Ascending aorta (tissue), 2 donors: ENCODE results near the gene VWA3A. TPM values are rescaled to one million over a fixed set of nuclear protein-coding genes. Genes with fewer than 3 reads are reported as not detected.
"Not testable (repeated sequence)": the region's sequence is repeated elsewhere in the genome, so short reads cannot be mapped to it uniquely, and the experiment has no call there.

Source experiments
- DNase-seq, 2 donors: peaks; one replicate each; pipeline ENCODE4 v3.0.0-alpha.2; 2019; ENCODE audit warnings: low spot score in 2 of 2
- H3K27ac ChIP-seq, 2 donors: fragments of 200-600 bp; sonication (generic); one replicate each; pipeline ENCODE4 v1.5.1; 2016 to 2017; ENCODE audit warnings: mild to moderate bottlenecking in 1 of 2
- H3K27me3 ChIP-seq: fragments of 200-600 bp; sonication (generic); one replicate; pipeline ENCODE4 v1.5.1; 2017
- H3K36me3 ChIP-seq, 2 donors: fragments of 200-600 bp; sonication (generic); one replicate each; pipeline ENCODE4 v1.5.1; 2016
- H3K4me1 ChIP-seq, 2 donors: fragments of 200-600 bp; sonication (generic); one replicate each; pipeline ENCODE4 v1.5.1; 2016 to 2017; ENCODE audit warnings: mild to moderate bottlenecking in 1 of 2
- H3K4me3 ChIP-seq, 2 donors: fragments of 200-600 bp; sonication (generic); one replicate each; pipeline ENCODE4 v1.5.1; 2016 to 2017; ENCODE audit warnings: mild to moderate bottlenecking in 1 of 2
- H3K9me3 ChIP-seq, 2 donors: fragments of 200-600 bp; sonication (generic); one replicate each; pipeline ENCODE4 v1.5.1; 2016
- CTCF ChIP-seq, 3 experiments: fragments of 200-600 bp in 2 of 3; fragments of 450-650 bp in 1 of 3; sonication (generic) in 2 of 3; IDR thresholded peaks; one replicate each; pipeline ENCODE4 v1.5.1; 2016 to 2019; ENCODE audit warnings: antibody characterized with exemption in 3 of 3, mild to moderate bottlenecking in 1 of 3, moderate library complexity in 1 of 3
- intact Hi-C: fragments of 100-400 bp; cut with DNase I; formaldehyde crosslinking; loops from one replicate; pipeline ENCODE4 v1.15.1; 2023
- total RNA-seq: library from RNA; depleted of rRNA; stranded (reverse); fragments of >200 nt; gene quantifications from one replicate; pipeline ENCODE4 v1.1.0, GENCODE V29; 2016

VWA3A gene
- total RNA-seq, 1 donor from 2014 or later: not detected

GRCh38 chr16:22162656-22163009, 70.3 kb downstream of the VWA3A start:
- Histone ChIP-seq H3K27me3 (no peaks in the 10 kb centered on the region), H3K4me3 (peak overlapping the region; percentile 16 to 31)
- TF ChIP-seq CTCF (IDR thresholded peaks at IDR 0.05): no peak

GRCh38 chr16:22163806-22164205, 71.5 kb downstream of the VWA3A start:
- Histone ChIP-seq H3K9me3 (no peaks in the 10 kb centered on the region), H3K36me3 (no peaks in the 10 kb centered on the region), H3K4me3 (no peak overlapping the region), H3K27me3 (no peaks in the 10 kb centered on the region), H3K27ac (no peak overlapping the region), H3K4me1 (no peaks in the 10 kb centered on the region)
- intact Hi-C loops: no loop called here
- TF ChIP-seq CTCF (IDR thresholded peaks at IDR 0.05): no peak
- no peak for DNase-seq

More at GRCh38 chr16:22162656-22163009, 70.3 kb downstream of the VWA3A start:
- H3K9me3 ChIP-seq: no peaks in the 10 kb centered on the region
- no peak for DNase-seq
- no peaks in the 10 kb centered on the region for H3K36me3 ChIP-seq
- H3K27ac ChIP-seq: no peak overlapping the region
- intact Hi-C loops: no loop called here
- no peaks in the 10 kb centered on the region for H3K4me1 ChIP-seq

GRCh38 chr16:22164482-22164881, 72.1 kb downstream of the VWA3A start:
- Histone ChIP-seq H3K36me3 (no peaks in the 10 kb centered on the region), H3K27ac (no peak overlapping the region), H3K4me1 (no peaks in the 10 kb centered on the region), H3K27me3 (no peaks in the 10 kb centered on the region), H3K4me3 (no peak overlapping the region), H3K9me3 (no peaks in the 10 kb centered on the region)
- intact Hi-C loops: no loop called here
- no peak for DNase-seq
- TF ChIP-seq CTCF (IDR thresholded peaks at IDR 0.05): no peak

GRCh38 chr16:22165508-22166285, 73.4 kb downstream of the VWA3A start:
- Histone ChIP-seq H3K9me3 (no peaks in the 10 kb centered on the region), H3K36me3 (no peaks in the 10 kb centered on the region), H3K27me3 (no peaks in the 10 kb centered on the region), H3K4me3 (no peak overlapping the region), H3K4me1 (no peaks in the 10 kb centered on the region), H3K27ac (no peak overlapping the region)
- DNase-seq: no peak
- no peak for TF ChIP-seq CTCF (IDR thresholded peaks at IDR 0.05)
- intact Hi-C loops: no loop called here

- Histone ChIP-seq H3K4me3 (no peak overlapping the region), H3K36me3 (no peaks in the 10 kb centered on the region), H3K27me3 (no peaks in the 10 kb centered on the region), H3K4me1 (no peaks in the 10 kb centered on the region), H3K9me3 (no peaks in the 10 kb centered on the region), H3K27ac (no peak overlapping the region)
- no peak for TF ChIP-seq CTCF (IDR thresholded peaks at IDR 0.05)
- intact Hi-C loops: no loop called here
- DNase-seq: no peak
Measured at GRCh38 chr16:22171953-22172352, 79.6 kb downstream of the VWA3A start.

GRCh38 chr16:22172642-22173041, 80.3 kb downstream of the VWA3A start:
- H3K4me3 ChIP-seq, DNase-seq, H3K36me3 ChIP-seq, intact Hi-C loops, H3K27ac ChIP-seq, H3K9me3 ChIP-seq, H3K4me1 ChIP-seq, H3K27me3 ChIP-seq: not testable (repeated sequence)
